Body of pancreas (tissue), 4 donors: ENCODE data around the gene EPHX1. TPM values are rescaled to one million over a fixed set of nuclear protein-coding genes. Genes with fewer than 3 reads are reported as not detected.

Experiments
- ATAC-seq: fragments of 150-250 bp; one replicate; pipeline ENCODE4 v1.9.1; 2016
- DNase-seq, 4 donors: peaks; one replicate each; pipeline ENCODE4 v3.0.0-alpha.2; 2019
- H3K27ac ChIP-seq, 4 donors: fragments of 200-600 bp; sonication (generic); 1 replicate in 3 of 4; 2 replicates in 1 of 4; pipeline versions ENCODE4 v1.5.1 to v1.6.1; 2016 to 2019; ENCODE audit warnings: mild to moderate bottlenecking in 1 of 4, mixed read lengths in 1 of 4, moderate library complexity in 1 of 4
- H3K27me3 ChIP-seq, 2 donors: fragments of 200-600 bp; sonication (generic); one replicate each; pipeline ENCODE4 v1.6.0; 2016; ENCODE audit warnings: mild to moderate bottlenecking in 1 of 2
- H3K36me3 ChIP-seq, 2 donors: fragments of 200-600 bp; sonication (generic); replicated peaks in 1 of 2; 2 replicates each; pipeline ENCODE4 v1.5.1; 2016; ENCODE audit warnings: low read depth in 2 of 2; ENCODE audit not compliant: insufficient read depth in 1 of 2
- H3K4me1 ChIP-seq: fragments of 200-600 bp; sonication (generic); one replicate; pipeline ENCODE4 v1.6.0; 2016
- H3K4me3 ChIP-seq, 2 donors: fragments of 200-600 bp; sonication (generic); 1 replicate in 1 of 2; 2 replicates in 1 of 2; pipeline ENCODE4 v1.5.1; 2016 to 2019
- H3K9me3 ChIP-seq, 3 donors: fragments of 200-600 bp; sonication (generic); 1 replicate in 2 of 3; 2 replicates in 1 of 3; pipeline ENCODE4 v1.5.1; 2016
- CTCF ChIP-seq, 7 experiments: fragments of 450-650 bp in 4 of 7; fragments of 200-600 bp in 3 of 7; sonication (generic) in 3 of 7; IDR thresholded peaks; one replicate each; pipeline ENCODE4 v1.5.1; 2016 to 2019; ENCODE audit warnings: antibody characterized with exemption in 7 of 7
- POLR2A ChIP-seq, 3 donors: fragments of 450-650 bp; IDR thresholded peaks; one replicate each; pipeline ENCODE4 v1.6.1; 2016; ENCODE audit warnings: antibody characterized with exemption in 3 of 3, mild to moderate bottlenecking in 2 of 3
- WGBS, 2 donors: methylation state at CpG; one replicate each; pipeline ENCODE4 v1.1.5; 2017; 5-methylcytosine and 5-hydroxymethylcytosine counted together
- intact Hi-C: fragments of 100-400 bp; cut with DNase I; formaldehyde crosslinking; loops from one replicate; pipeline ENCODE4 v1.15.1; 2023
- total RNA-seq, 2 donors: library from RNA; depleted of rRNA; stranded (reverse); fragments of >200 nt; gene quantifications; one replicate each; pipeline ENCODE4 v1.1.0, GENCODE V29; 2016

Gene EPHX1
- total RNA-seq, 2 donors from 2014 or later, result 109 to 136 TPM

DNA sequence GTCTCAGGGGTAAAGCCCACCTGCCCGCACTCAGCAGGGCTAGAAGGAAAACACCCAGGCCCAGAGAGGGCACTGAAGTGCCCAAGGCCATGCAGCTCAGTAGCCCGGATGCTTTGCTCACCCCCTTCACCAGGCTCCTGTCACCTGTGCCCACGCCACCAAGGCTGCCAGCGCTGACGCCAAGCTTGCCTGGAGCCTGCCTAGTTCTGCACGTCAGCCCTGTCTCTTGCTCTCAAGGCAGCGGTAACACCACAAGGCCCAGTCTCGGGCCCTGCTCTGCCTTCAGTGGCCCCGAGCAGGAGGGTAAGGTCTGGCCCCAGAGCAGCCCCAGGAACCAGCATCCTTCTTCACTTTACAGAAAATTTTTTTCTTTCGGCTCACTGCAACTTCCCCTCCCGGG lies 64.5 kb downstream of the EPHX1 start:
- TF ChIP-seq CTCF (IDR thresholded peaks at IDR 0.05) (no peak), POLR2A (IDR thresholded peaks at IDR 0.05) (no peak)
- Histone ChIP-seq H3K9me3 (no peaks in the 10 kb centered on the region), H3K27ac (peak overlapping the region; percentile 92 to 98 (median 96)), H3K4me1 (peaks cover 75% of the 10 kb centered on the region), H3K36me3 (peaks cover 10 to 19% of the 10 kb centered on the region in 2 donors), H3K27me3 (no peaks in the 10 kb centered on the region), H3K4me3 (no peak overlapping the region)
- WGBS, 2 donors, result 85 to 86% methylated on average over 4 to 11 of the region's 11 CpGs
- no peak for DNase-seq
- intact Hi-C loops, result no loop called here
- ATAC-seq, result no peak

DNA sequence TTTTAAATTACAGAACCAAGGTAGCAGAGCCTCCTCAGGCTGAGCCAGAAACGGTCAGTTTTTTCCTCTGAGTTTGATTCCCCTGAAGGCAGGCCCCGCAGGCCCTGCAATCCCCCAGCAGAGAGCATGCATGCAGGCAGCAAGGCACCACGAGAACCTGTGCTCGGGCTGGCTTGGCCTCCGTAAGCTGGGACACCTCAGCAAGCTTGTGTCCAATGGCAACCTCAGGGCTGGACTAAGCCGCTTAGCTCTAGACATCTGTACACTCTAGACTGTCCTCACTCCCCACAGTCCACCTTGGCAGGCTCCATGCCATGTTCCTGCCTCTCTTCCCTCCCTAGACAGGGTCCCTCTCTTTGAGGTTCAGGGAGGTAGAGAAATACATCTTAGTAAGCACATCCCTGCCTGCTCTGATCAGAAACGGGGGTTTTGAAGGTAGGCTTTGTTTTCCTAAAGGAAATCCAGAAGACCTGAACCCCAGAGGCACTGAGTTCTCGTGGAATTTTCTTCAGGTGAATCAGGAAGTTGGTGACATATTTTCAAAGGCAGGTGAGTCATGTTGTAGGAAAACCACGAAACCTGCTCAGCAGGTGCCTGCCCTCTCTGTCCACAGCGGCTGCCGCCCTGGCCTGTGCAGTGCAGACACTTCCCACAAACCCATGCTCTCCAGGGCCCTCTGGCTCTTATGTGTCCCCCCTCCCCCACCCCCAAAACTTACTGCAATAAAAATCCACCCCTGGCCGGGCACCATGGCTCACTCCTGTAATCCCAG lies 65.3 kb downstream of the EPHX1 start:
- Histone ChIP-seq H3K9me3 (no peaks in the 10 kb centered on the region), H3K36me3 (peaks cover 10 to 19% of the 10 kb centered on the region in 2 donors), H3K27me3 (no peaks in the 10 kb centered on the region), H3K4me3 (no peak overlapping the region), H3K27ac (peak overlapping the region; percentile 92 to 98 (median 96)), H3K4me1 (peaks cover 83% of the 10 kb centered on the region)
- peak; percentile 75 to 86 (median 84) for DNase-seq
- intact Hi-C loops, result no loop called here
- TF ChIP-seq CTCF (IDR thresholded peaks at IDR 0.05) (no peak), POLR2A (IDR thresholded peaks at IDR 0.05) (peak in 1 of 3 donors; percentile 14)
- WGBS, 2 donors, result 59 to 86% methylated on average over 8 to 12 of the region's 12 CpGs
- peak; percentile 79 for ATAC-seq

DNA sequence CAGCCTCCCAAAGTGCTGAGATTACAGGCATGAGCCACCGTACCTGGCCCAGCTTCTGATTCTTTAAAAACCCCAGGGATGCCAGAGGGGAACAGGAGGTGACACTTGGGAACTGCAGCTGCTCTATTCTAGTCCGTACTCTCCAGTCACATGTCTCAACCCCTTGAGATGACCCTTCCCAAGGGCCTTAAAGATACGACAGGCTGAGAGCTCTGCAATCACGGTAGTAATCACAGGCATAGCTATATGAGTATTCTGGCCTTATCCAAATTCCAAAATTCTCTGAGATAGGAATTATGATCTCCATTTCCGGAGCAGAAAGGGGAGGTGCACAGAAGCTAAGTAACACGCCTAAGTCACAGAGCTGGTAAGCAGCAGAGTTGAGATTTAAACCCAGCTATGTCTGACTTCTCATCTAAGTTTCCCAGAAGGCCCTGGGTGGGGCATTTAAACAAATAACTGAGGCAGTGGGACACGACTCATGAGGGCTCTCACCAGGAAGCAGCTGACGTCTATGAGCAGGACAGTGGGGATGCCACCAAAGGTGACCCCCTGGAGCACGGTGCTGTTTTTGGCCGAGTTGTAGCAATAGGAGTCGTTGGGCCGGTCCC lies 67.1 kb downstream of the EPHX1 start:
- DNase-seq (no peak), ATAC-seq (no peak)
- WGBS, 2 donors, result 58 to 60% methylated on average over 12 of the region's 12 CpGs
- Histone ChIP-seq H3K4me1 (peaks cover 84% of the 10 kb centered on the region), H3K9me3 (no peaks in the 10 kb centered on the region), H3K27me3 (no peaks in the 10 kb centered on the region), H3K36me3 (peaks cover 7 to 13% of the 10 kb centered on the region in 2 donors), H3K27ac (peak overlapping the region; percentile 95 to 98 (median 96)), H3K4me3 (no peak overlapping the region)
- intact Hi-C loops, result no loop called here
- no peak for TF ChIP-seq CTCF (IDR thresholded peaks at IDR 0.05)
- no peak for TF ChIP-seq POLR2A (IDR thresholded peaks at IDR 0.05)

- Histone ChIP-seq H3K9me3 (no peaks in the 10 kb centered on the region), H3K27me3 (no peaks in the 10 kb centered on the region), H3K27ac (peak overlapping the region; percentile 95 to 98 (median 96)), H3K4me3 (no peak overlapping the region), H3K36me3 (peaks cover 7 to 13% of the 10 kb centered on the region in 2 donors), H3K4me1 (peaks cover 79% of the 10 kb centered on the region)
- peak in 5 of 7 experiments; percentile 15 to 43 (median 31) for TF ChIP-seq CTCF (IDR thresholded peaks at IDR 0.05)
- peak in 2 of 3 donors; percentile 17 to 30 for TF ChIP-seq POLR2A (IDR thresholded peaks at IDR 0.05)
- WGBS, 2 donors, result 13 to 30% methylated on average over 7 to 9 of the region's 10 CpGs
- intact Hi-C loops, result no loop called here
- ATAC-seq (no peak), DNase-seq (peak; percentile 60 to 82 (median 70))
These were observed 67.7 kb downstream of the EPHX1 start for GRCh38 chr1:225877580-225877979.
